HG03139 (cell line): ENCODE data around the gene CMSS1.

Experiments used
- ATAC-seq: cut with Tn5 transposase; IDR thresholded peaks from one replicate; pipeline ENCODE4 v1.9.1; 2021; ENCODE audit not compliant: unreplicated experiment

The CMSS1 gene

GRCh38 chr3:99873269-99874102, 55.8 kb downstream of the CMSS1 start:
- ATAC-seq: no peak

DNA sequence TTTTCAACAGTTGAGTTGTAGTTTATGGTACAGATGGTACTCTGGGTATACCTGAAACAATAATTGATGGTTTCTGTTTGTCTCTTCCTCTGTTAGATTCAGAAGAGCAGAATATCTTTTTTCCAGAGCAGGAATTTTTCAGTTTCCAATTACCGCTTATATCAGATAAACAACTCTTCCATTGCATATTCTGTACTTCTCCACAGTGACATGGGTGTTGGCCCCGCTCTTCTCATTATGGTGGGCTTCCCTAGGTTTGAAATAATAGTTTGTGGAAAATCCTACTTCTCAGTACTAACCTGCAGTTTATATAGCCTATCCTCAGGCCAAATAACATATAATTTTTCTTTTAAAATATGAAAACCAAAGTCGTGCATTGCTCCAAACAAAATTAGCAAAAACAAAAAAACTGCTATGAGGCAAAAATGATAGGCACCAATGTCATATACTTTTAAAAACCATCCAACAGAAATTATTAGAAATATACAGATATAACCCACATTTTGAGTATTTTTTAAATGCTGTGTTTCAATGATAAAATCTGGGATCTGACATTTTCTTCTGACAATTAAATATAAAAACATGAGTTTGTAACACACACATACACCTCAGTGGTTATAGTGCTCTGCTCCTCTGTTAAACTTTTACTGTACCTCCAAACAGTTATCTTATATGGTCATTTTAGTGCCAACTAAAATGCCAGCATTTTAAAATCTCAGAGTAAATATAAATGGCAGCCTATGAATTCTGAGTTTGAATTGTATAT, 56.8 kb downstream of the CMSS1 start:
- no peak for ATAC-seq

DNA sequence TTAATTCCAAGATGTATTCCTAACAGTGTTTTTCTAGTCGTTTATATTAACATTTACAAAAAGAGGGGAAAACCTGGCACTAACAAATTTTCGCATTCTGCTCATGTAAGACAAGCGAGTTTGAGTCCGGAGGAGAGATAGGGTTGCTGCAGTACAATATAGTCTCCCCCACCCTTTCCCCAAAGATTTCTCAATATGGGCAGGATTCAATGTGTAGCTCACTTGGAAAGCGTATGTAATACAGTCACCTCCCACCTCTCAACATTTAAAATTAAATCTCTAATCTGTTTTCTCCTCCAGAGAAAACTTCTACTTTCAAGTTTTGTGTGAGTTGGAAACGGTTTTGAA, 57.9 kb downstream of the CMSS1 start:
- no peak for ATAC-seq

GRCh38 chr3:99875929-99876841, 58.5 kb downstream of the CMSS1 start:
- ATAC-seq: peak; percentile 84

- ATAC-seq: no peak
These were observed 59.4 kb downstream of the CMSS1 start for GRCh38 chr3:99877031-99877579.

- ATAC-seq: peak; percentile 40
These were observed 60.3 kb downstream of the CMSS1 start for GRCh38 chr3:99878005-99878404.

GRCh38 chr3:99879275-99879674, 61.6 kb downstream of the CMSS1 start:
- no peak for ATAC-seq

GRCh38 chr3:99881121-99881524, 63.5 kb downstream of the CMSS1 start:
- no peak for ATAC-seq

- ATAC-seq: no peak
These were observed 64.9 kb downstream of the CMSS1 start for GRCh38 chr3:99882436-99883137.

GRCh38 chr3:99883138-99883461, 65.4 kb downstream of the CMSS1 start:
- ATAC-seq: no peak

DNA sequence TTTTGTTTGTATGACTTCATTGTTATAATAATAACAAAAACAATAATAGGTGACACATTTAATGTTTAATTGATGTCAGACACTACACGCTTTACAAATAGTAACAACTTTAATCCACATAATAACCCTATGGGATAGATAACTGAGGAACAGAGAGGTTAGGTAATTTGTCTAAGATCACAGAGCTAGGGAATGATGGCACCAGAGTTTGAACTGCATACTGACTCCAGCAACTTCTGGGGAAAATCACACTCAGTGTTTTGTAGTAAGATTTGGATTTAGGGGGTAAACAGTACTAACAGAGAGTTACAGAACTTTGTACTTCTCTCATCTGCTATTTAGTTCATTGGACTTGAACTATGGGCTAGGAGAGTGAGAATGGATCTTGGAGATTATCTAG, 66.0 kb downstream of the CMSS1 start:
- ATAC-seq: no peak

- ATAC-seq: no peak
These were observed 66.8 kb downstream of the CMSS1 start for GRCh38 chr3:99884484-99884883.

- no peak for ATAC-seq
These were observed 67.4 kb downstream of the CMSS1 start for GRCh38 chr3:99885085-99885484.

GRCh38 chr3:99885851-99886250, 68.2 kb downstream of the CMSS1 start:
- ATAC-seq: no peak

DNA sequence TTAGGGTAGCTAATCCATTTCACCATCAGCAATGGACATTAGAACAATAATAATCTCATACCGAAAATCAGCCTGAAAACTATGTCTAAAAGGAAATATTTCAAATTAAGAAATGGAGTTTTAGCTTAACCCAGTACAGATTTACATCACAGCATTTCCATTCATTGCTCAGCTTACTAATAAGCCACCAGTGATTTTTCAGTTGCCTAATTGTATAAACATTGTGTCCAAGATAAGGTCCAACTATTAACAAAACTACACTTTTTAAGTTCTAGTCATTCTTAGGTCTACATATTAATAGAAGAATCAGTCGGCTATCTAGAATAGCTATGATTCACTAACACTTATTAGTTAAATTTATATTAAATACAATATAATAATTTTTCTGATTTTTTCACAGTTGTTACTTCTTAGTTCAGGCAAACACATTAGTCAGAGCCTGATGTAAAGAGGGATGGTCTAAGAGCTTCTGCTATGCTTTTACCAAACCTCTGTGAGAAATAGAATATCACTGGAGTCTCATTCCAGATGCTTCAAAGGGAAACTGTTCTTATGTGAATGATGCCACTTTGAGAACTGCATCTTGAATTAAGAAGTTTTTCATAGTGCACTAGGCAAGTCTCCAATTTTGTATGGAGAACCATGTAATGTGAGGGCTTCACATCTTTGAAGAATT, 74.1 kb downstream of the CMSS1 start:
- no peak for ATAC-seq

- ATAC-seq: no peak
These were observed 74.7 kb downstream of the CMSS1 start for GRCh38 chr3:99892332-99892731.

- ATAC-seq: no peak
These were observed 77.6 kb downstream of the CMSS1 start for GRCh38 chr3:99895131-99895696.

GRCh38 chr3:99895703-99896441, 78.2 kb downstream of the CMSS1 start:
- ATAC-seq: no peak

DNA sequence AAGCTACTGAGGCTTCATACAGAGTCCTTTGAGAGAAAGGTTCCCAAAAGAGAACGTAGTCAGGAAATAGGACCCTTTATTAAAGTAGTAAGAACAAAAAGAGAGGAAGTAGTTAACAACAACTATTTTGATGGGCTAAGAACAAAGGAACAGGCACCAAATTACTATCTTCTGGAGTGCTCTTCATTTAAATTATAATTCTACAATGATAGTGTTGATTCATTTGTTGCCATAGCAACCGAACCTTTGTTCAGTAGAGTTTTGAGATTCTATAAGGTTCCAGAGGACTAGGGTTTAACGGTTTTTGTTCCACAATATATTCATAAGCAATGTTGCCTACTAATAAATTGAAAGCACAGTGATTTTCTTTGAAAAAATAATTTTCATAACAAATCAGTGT, 78.8 kb downstream of the CMSS1 start:
- ATAC-seq: no peak
